Adrenal gland (tissue), 12 donors: ENCODE results near the gene FAM89B. TPM values are rescaled to one million over a fixed set of nuclear protein-coding genes. Genes with fewer than 3 reads are reported as not detected.

ENCODE experiments used
- DNase-seq, 7 donors: peaks; one replicate each; pipeline ENCODE4 v3.0.0-alpha.2; 2019 to 2020
- H3K27ac ChIP-seq, 5 donors: fragments of 200-600 bp; sonication (generic) in 4 of 5; 1 replicate in 3 of 5; 2 replicates in 2 of 5; pipeline versions ENCODE4 v1.5.1 to v1.8.0; 2016 to 2020; ENCODE audit warnings: mild to moderate bottlenecking in 1 of 5
- H3K27me3 ChIP-seq: fragments of 200-600 bp; 2 replicates; pipeline ENCODE4 v1.8.0; 2021
- H3K36me3 ChIP-seq, 2 donors: fragments of 200-600 bp; replicated peaks in 1 of 2; 1 replicate in 1 of 2; 2 replicates in 1 of 2; pipeline versions ENCODE4 v1.5.1 to v1.8.0; 2018 to 2022
- H3K4me1 ChIP-seq, 2 donors: fragments of 200-600 bp; replicated peaks in 1 of 2; 1 replicate in 1 of 2; 2 replicates in 1 of 2; pipeline versions ENCODE4 v1.5.1 to v1.8.0; 2018 to 2021
- H3K4me3 ChIP-seq, 4 donors: fragments of 200-600 bp; sonication (generic) in 3 of 4; one replicate each; pipeline ENCODE4 v1.5.1; 2016 to 2018
- H3K9me3 ChIP-seq, 3 donors: fragments of 200-600 bp; sonication (generic) in 1 of 3; replicated peaks in 1 of 3; 1 replicate in 2 of 3; 2 replicates in 1 of 3; pipeline versions ENCODE4 v1.5.1 to v1.8.0; 2016 to 2021
- CTCF ChIP-seq, 6 experiments: fragments of 450-650 bp in 4 of 6; fragments of 200-600 bp in 2 of 6; sonication (generic) in 1 of 6; IDR thresholded peaks; 1 replicate in 5 of 6; 2 replicates in 1 of 6; pipeline versions ENCODE4 v1.5.1 to v1.8.0; 2016 to 2021; ENCODE audit warnings: antibody characterized with exemption in 6 of 6, mild to moderate bottlenecking in 2 of 6, moderate library complexity in 1 of 6
- POLR2A ChIP-seq, 2 donors: fragments of 450-650 bp; IDR thresholded peaks; one replicate each; pipeline ENCODE4 v1.6.1; 2017; ENCODE audit warnings: antibody characterized with exemption in 2 of 2, mild to moderate bottlenecking in 2 of 2, moderate library complexity in 1 of 2
- whole genome bisulfite sequencing, 4 donors: extraction: QIAGEN DNeasy Blood & Tissue Kit in 2 of 4; methylation state at CpG; one replicate each; pipeline versions ENCODE4 v1.1.5 to v1.1.7; 2013 to 2017; 5-methylcytosine and 5-hydroxymethylcytosine counted together
- intact Hi-C, 2 donors: fragments of 100-400 bp; cut with DNase I; formaldehyde crosslinking; loops; one replicate each; pipeline versions ENCODE4 v1.14.1 to v1.15.0; 2022 to 2023
- polyA plus RNA-seq, 3 donors: library from polyadenylated mRNA; stranded (reverse); fragments of 200-250 nt in 2 of 3; fragments of 350-450 nt in 1 of 3; fragmentation: Illumina TruSeq in 1 of 3; extraction: RNeasy Lipid Tissue Mini Kit (QIAGEN cat#74804) in 1 of 3; gene quantifications; one replicate each; pipeline ENCODE4 v1.2.3, GENCODE V29; 2013 to 2014
- total RNA-seq, 9 donors: library from RNA; depleted of rRNA in 4 of 9; stranded (reverse); fragments of >200 nt in 4 of 9; fragments of 120-200 nt in 1 of 9; fragmentation: NEBNext Ultra II Directional in 1 of 9; extraction: Animal tissue kit (Norgen Biotek cat#: 25700) in 1 of 9; gene quantifications; one replicate each; pipeline versions ENCODE4 v1.1.0 to v1.2.4, GENCODE V29; 2013 to 2023
- donor health status: healthy with polysubstance abuse.
- donor health status: Bipolar disorder and iron deficiency.
- donor health status: DM: yes; HTN: yes; CAD: no.
- donor health status: DM: no; HTN: no; CAD: no.
- donor health status: DM: no; HTN: no; CAD: no.
- donor health status: DM: yes; HTN: yes; CAD: no.

Gene FAM89B
- total and polyA plus RNA-seq, 12 donors, result 7.0 to 77.1 (median 45.9) TPM

- TF ChIP-seq POLR2A (IDR thresholded peaks at IDR 0.05) (no peak), CTCF (IDR thresholded peaks at IDR 0.05) (no peak)
- H3K36me3 ChIP-seq, result peaks cover 0 to 22% of the 10 kb centered on the region in 2 donors
- no peaks in the 10 kb centered on the region for H3K27me3 ChIP-seq
- intact Hi-C loops, result loop anchor here in 1 of 2 donors (5.0 kb wide), 1 partner anchor 41 kb away; the partner anchor contains the start of genes FAM89B and ZNRD2
- H3K9me3 ChIP-seq, result no peaks in the 10 kb centered on the region
- H3K4me3 ChIP-seq, result peak overlapping the region; percentile 37 to 90 (median 52)
- H3K4me1 ChIP-seq, result peaks cover 21 to 56% of the 10 kb centered on the region in 2 donors
- peak in 4 of 7 donors; percentile 23 to 66 (median 52) for DNase-seq
- peak overlapping the region; percentile 75 to 95 (median 89) for H3K27ac ChIP-seq
- WGBS, 4 donors, result 14 to 38% (median 16%) methylated on average over 5 to 43 of the region's 43 CpGs; no CpG with 5 or more reads in 1 of the 4 donors
These were observed 41.0 kb downstream of the FAM89B start for GRCh38 chr11:65613091-65613928.

- Histone ChIP-seq H3K36me3 (peaks cover 0 to 31% of the 10 kb centered on the region in 2 donors), H3K9me3 (no peaks in the 10 kb centered on the region), H3K4me3 (peak within 1 kb of the TSS; percentile 62 to 91 (median 86)), H3K4me1 (peaks cover 21 to 41% of the 10 kb centered on the region in 2 donors), H3K27ac (peak within 1 kb of the TSS; percentile 81 to 95 (median 89)), H3K27me3 (no peaks in the 10 kb centered on the region)
- DNase-seq, result peak; percentile 100
- peak; percentile 10 to 68 for TF ChIP-seq POLR2A (IDR thresholded peaks at IDR 0.05)
- no peak for TF ChIP-seq CTCF (IDR thresholded peaks at IDR 0.05)
- intact Hi-C loops, result no loop called here
- WGBS, 4 donors, result 0 to 1% (median 0%) methylated on average over 32 to 55 of the region's 55 CpGs
These were observed 43.1 kb downstream of the FAM89B start, which contains the start of gene PCNX3 for GRCh38 chr11:65615229-65615949. Gene PCNX3 (plus strand): TSS chr11:65615776. CDS start chr11:65616312, 536 bp downstream.

- no peaks in the 10 kb centered on the region for H3K9me3 ChIP-seq
- peaks cover 0 to 38% of the 10 kb centered on the region in 2 donors for H3K36me3 ChIP-seq
- no peak for TF ChIP-seq POLR2A (IDR thresholded peaks at IDR 0.05)
- no peak for TF ChIP-seq CTCF (IDR thresholded peaks at IDR 0.05)
- DNase-seq, result peak in 3 of 7 donors; percentile 50 to 74 (median 64)
- WGBS, 4 donors, result 0 to 2% (median 0%) methylated on average over 1 to 50 of the region's 50 CpGs
- intact Hi-C loops, result no loop called here
- no peaks in the 10 kb centered on the region for H3K27me3 ChIP-seq
- peaks cover 21 to 34% of the 10 kb centered on the region in 2 donors for H3K4me1 ChIP-seq
- H3K4me3 ChIP-seq, result peak overlapping the region; percentile 62 to 85 (median 76)
- peak overlapping the region; percentile 79 to 93 (median 85) for H3K27ac ChIP-seq
These were observed 43.7 kb downstream of the FAM89B start for GRCh38 chr11:65615950-65616574.
